HepG2 (cell line): ENCODE data around the gene UGGT1. TPM values are rescaled to one million over a fixed set of nuclear protein-coding genes. Genes with fewer than 3 reads are reported as not detected.
A peak's percentile ranks its signal among the peaks of the same experiment; 100 is the strongest.

Experiments
- CBX2 ChIP-seq, 2 experiments: fragments of 200-600 bp in 1 of 2; sonication (generic); formaldehyde crosslinking in 1 of 2; IDR thresholded peaks; 2 replicates each; pipeline versions ENCODE4 v1.7.0 to v1.8.1; 2018 to 2022; ENCODE audit warnings: low read depth in 2 of 2, low read length in 1 of 2, mild to moderate bottlenecking in 1 of 2, missing genetic modification reagents in 1 of 2
- CENPT ChIP-seq: sonication (generic); formaldehyde crosslinking; IDR thresholded peaks from 2 replicates; pipeline ENCODE4 v1.8.0; 2022; ENCODE audit warnings: low read depth, mild to moderate bottlenecking, moderate library complexity, missing genetic modification reagents
- GABPB1 ChIP-seq: IDR thresholded peaks from 2 replicates; pipeline ENCODE4 v1.6.1; 2016; ENCODE audit warnings: mild to moderate bottlenecking, missing genetic modification reagents, moderate library complexity, missing compliant biosample characterization
- SNAPC2 ChIP-seq: sonication (generic); formaldehyde crosslinking; IDR thresholded peaks from 2 replicates; pipeline ENCODE4 v1.8.1; 2022; ENCODE audit warnings: mild to moderate bottlenecking, missing genetic modification reagents
- SNAPC4 ChIP-seq: sonication (generic); formaldehyde crosslinking; IDR thresholded peaks from 2 replicates; pipeline ENCODE4 v1.4.0; 2020; ENCODE audit warnings: mild to moderate bottlenecking, missing genetic modification reagents
- ZKSCAN1 ChIP-seq: fragments of 150-350 bp; IDR thresholded peaks from 2 replicates; pipeline ENCODE4 v1.6.1; 2014; ENCODE audit warnings: low read length
- ZNF441 ChIP-seq: sonication (generic); formaldehyde crosslinking; IDR thresholded peaks from 2 replicates; pipeline ENCODE4 v1.7.0; 2021; ENCODE audit warnings: missing genetic modification reagents, borderline replicate concordance
- ZNF646 ChIP-seq: sonication (generic); formaldehyde crosslinking; IDR thresholded peaks from 2 replicates; pipeline ENCODE4 v1.9.0; 2021; ENCODE audit warnings: mild to moderate bottlenecking, missing genetic modification reagents
- polyA plus RNA-seq, 8 experiments: library from polyadenylated mRNA; depleted of rRNA in 3 of 8; stranded (reverse) in 7 of 8; unstranded in 1 of 8; fragments of >200 nt; fragmentation: Illumina TruSeq in 4 of 8; extraction: Trizol in 4 of 8; gene quantifications; 2 replicates each; pipeline versions ENCODE4 v1.2.1 to v1.2.3, GENCODE V29; 2011 to 2016; ENCODE audit warnings: low read depth in 4 of 8, missing spikeins in 1 of 8, mixed read lengths in 1 of 8; ENCODE audit not compliant: insufficient read depth in 1 of 8
- total RNA-seq, 5 experiments: library from RNA; depleted of rRNA; stranded (reverse); fragments of >200 nt; fragmentation: Illumina TruSeq; extraction: Trizol; gene quantifications; 2 replicates each; pipeline ENCODE4 v1.2.3, GENCODE V29; 2016; ENCODE audit warnings: low read depth in 1 of 5
- TF ChIP-seq, protein P1 (sequence below): IDR thresholded peaks from 2 replicates; pipeline ENCODE4 v1.6.1; 2012; ENCODE audit warnings: low read length, improper control_type of control experiment

The UGGT1 gene
- total and polyA plus RNA-seq, 2 of the 13 experiments (the other 11 are each of a cell fraction or from before 2014, with no cell fraction given), result 35.8 to 83.2 TPM

DNA sequence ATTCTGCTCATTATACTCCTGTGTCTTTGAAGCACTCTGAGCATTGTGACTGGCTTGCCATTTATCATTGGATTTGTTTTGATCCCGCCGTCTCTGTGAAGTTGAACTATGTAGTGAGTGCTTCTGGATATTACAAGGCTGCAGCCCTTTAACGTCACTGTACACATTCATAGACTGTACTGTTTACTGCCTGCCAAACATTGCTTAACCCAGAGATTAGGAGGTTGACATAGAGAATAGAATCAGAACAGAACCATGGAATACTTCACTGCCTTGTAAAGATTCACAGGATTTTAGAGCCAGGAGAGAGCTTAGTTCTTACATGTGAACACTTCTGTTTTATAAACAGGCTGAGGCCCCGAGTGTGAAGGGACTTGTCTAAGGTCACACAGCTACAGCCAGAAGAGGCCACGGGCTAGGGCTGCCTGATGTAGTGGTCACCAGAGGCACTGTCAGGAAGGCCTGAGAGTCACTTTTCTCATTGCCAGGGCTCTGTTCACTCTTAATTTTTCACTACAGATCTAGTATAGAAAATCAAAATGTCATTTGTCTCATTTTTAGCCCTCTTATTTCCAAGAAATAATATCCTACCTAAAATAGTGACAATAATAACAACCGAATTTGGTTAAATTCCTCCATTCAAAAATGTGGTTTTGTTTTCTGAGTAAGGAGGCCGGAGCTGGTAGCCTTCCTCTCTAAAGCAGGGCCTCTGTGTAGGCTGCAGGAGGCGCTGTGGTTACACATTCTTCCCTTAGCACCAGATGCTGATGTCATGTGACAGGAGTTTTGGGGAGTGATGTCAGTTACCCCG lies 87.9 kb downstream of the UGGT1 start (continued):
- TF ChIP-seq ZNF441 (CRISPR knock-in tag) (no peak; the same call in 1 of the 2 replicates), SNAPC2 (CRISPR knock-in tag) (peak; percentile 59; the same call in 1 of the 2 replicates), ZNF646 (CRISPR knock-in tag) (no peak; the same call in 1 of the 2 replicates), GABPB1 (peak; percentile 36; the same call in 1 of the 2 replicates), ZKSCAN1 (0 out of 2 replicates have a peak, but pooled peaks have one; percentile 39), CBX2 (IDR thresholded peaks at IDR 0.05; ENCODE audit: low read depth, low read length) (no peak), CBX2 (CRISPR knock-in tag; IDR thresholded peaks at IDR 0.05; ENCODE audit: low read depth) (no peak), SNAPC4 (CRISPR knock-in tag) (peak; percentile 70; the same call in 1 of the 2 replicates), CENPT (CRISPR knock-in tag) (no peak)
- TF ChIP-seq, protein P1, sequence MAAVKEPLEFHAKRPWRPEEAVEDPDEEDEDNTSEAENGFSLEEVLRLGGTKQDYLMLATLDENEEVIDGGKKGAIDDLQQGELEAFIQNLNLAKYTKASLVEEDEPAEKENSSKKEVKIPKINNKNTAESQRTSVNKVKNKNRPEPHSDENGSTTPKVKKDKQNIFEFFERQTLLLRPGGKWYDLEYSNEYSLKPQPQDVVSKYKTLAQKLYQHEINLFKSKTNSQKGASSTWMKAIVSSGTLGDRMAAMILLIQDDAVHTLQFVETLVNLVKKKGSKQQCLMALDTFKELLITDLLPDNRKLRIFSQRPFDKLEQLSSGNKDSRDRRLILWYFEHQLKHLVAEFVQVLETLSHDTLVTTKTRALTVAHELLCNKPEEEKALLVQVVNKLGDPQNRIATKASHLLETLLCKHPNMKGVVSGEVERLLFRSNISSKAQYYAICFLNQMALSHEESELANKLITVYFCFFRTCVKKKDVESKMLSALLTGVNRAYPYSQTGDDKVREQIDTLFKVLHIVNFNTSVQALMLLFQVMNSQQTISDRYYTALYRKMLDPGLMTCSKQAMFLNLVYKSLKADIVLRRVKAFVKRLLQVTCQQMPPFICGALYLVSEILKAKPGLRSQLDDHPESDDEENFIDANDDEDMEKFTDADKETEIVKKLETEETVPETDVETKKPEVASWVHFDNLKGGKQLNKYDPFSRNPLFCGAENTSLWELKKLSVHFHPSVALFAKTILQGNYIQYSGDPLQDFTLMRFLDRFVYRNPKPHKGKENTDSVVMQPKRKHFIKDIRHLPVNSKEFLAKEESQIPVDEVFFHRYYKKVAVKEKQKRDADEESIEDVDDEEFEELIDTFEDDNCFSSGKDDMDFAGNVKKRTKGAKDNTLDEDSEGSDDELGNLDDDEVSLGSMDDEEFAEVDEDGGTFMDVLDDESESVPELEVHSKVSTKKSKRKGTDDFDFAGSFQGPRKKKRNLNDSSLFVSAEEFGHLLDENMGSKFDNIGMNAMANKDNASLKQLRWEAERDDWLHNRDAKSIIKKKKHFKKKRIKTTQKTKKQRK, result no peak
